Neutrophil (primary cell): Measurements from ENCODE around the gene CERCAM.
A peak's percentile ranks its signal among the peaks of the same experiment; 100 is the strongest.

Experiments
- H3K27ac ChIP-seq: fragments of 200-600 bp; sonication (generic); 2 replicates; pipeline ENCODE4 v1.5.1; 2016; ENCODE audit warnings: mild to moderate bottlenecking, moderate library complexity
- H3K27me3 ChIP-seq: fragments of 200-600 bp; sonication (generic); 2 replicates; pipeline ENCODE4 v1.6.0; 2016; ENCODE audit warnings: mild to moderate bottlenecking
- H3K36me3 ChIP-seq: fragments of 200-600 bp; sonication (generic); 2 replicates; pipeline ENCODE4 v1.5.1; 2017
- H3K4me1 ChIP-seq, 2 experiments: fragments of 200-600 bp in 1 of 2; sonication (generic) in 1 of 2; 1 replicate in 1 of 2; 2 replicates in 1 of 2; pipeline versions ENCODE4 v1.5.1 to v1.6.1; 2013 to 2016; ENCODE audit warnings: low read depth in 1 of 2, low read length in 1 of 2, mild to moderate bottlenecking in 1 of 2, moderate library complexity in 1 of 2; ENCODE audit not compliant: control insufficient read depth in 1 of 2, insufficient read depth in 1 of 2
- H3K4me3 ChIP-seq, 2 experiments: fragments of 200-600 bp in 1 of 2; sonication (generic) in 1 of 2; 1 replicate in 1 of 2; 2 replicates in 1 of 2; pipeline ENCODE4 v1.5.1; 2013 to 2016; ENCODE audit warnings: low read depth in 1 of 2, low read length in 1 of 2, mild to moderate bottlenecking in 1 of 2, moderate library complexity in 1 of 2
- H3K9me3 ChIP-seq: fragments of 200-600 bp; sonication (generic); 2 replicates; pipeline ENCODE4 v1.5.1; 2016
- TF ChIP-seq, protein P1 (sequence below): fragments of 200-600 bp; sonication (generic); IDR thresholded peaks from 2 replicates; pipeline ENCODE4 v1.5.1; 2016; ENCODE audit warnings: antibody characterized with exemption

Gene CERCAM, protein sequence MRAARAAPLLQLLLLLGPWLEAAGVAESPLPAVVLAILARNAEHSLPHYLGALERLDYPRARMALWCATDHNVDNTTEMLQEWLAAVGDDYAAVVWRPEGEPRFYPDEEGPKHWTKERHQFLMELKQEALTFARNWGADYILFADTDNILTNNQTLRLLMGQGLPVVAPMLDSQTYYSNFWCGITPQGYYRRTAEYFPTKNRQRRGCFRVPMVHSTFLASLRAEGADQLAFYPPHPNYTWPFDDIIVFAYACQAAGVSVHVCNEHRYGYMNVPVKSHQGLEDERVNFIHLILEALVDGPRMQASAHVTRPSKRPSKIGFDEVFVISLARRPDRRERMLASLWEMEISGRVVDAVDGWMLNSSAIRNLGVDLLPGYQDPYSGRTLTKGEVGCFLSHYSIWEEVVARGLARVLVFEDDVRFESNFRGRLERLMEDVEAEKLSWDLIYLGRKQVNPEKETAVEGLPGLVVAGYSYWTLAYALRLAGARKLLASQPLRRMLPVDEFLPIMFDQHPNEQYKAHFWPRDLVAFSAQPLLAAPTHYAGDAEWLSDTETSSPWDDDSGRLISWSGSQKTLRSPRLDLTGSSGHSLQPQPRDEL

DNA sequence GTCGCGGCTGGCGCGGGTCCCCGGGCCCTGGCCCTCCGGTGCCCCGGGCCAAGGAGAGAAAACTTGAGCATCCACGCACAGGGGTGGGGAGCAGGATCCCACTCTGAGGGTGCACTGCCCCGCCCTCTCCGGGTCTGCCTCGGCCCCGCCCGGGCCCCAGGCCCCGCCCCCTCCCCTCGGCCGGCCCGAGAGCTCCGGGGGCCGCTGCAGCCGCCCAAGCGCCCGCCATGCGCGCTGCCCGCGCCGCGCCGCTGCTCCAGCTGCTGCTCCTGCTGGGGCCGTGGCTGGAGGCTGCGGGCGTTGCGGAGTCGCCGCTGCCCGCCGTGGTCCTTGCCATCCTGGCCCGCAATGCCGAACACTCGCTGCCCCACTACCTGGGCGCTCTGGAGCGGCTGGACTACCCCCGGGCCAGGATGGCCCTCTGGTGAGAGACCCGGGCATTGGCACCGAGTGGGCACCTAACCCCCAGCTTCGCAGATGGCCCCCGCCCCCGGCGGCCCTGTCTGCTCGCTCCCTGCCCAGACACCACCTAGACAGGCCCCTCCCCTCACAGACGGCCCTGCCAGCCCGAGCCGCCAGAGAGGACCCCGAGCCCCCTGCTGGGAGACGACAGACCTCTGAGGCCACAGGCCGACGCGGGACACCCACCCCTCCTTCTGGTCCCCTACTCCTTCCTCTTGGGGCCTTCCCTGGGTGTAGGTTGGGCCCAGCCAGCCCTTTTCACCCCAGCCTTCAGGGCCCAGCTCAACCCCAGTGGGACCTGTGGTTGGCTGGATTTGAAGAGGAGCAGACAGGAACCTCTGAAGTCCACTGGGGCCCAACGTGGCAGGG, at the start of gene CERCAM:
TSS of gene CERCAM (plus strand) at position 207 of the 831 bp plus-strand sequence. CDS start at position 228, 21 bp downstream.
- Histone ChIP-seq H3K36me3 (no peaks in the 10 kb centered on the region), H3K27me3 (peaks cover 73% of the 10 kb centered on the region)

DNA sequence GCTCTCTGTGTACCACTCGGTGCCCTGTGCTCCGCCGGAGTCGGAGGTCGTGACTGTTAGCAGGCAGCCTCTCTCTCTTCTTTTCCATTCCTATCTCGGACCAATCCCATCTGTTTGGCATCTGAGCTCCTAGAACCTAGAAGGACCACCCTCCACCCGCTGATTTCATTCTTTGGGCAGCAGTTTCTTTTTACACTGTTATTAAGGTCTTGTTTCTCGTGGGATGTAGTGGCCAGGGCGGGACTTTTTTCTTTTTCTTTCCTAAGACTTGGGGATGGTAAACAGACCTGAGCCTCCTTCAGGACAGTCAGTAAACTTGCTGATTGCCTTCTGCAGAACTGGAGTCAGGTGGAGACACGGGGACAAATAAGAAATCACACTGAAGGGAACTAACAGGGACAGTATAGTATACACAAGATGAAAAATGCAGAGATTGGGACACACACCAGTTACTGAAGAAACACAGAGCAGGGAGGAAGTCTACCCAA, 49.0 kb upstream of the CERCAM start:
- Histone ChIP-seq H3K27ac (peak overlapping the region; percentile 93), H3K4me3 (peak overlapping the region; percentile 73 to 81), H3K4me1 (peaks cover 20 to 21% of the 10 kb centered on the region in 2 experiments), H3K9me3 (no peaks in the 10 kb centered on the region), H3K27me3 (no peaks in the 10 kb centered on the region), H3K36me3 (no peaks in the 10 kb centered on the region)
- TF ChIP-seq, protein P1, sequence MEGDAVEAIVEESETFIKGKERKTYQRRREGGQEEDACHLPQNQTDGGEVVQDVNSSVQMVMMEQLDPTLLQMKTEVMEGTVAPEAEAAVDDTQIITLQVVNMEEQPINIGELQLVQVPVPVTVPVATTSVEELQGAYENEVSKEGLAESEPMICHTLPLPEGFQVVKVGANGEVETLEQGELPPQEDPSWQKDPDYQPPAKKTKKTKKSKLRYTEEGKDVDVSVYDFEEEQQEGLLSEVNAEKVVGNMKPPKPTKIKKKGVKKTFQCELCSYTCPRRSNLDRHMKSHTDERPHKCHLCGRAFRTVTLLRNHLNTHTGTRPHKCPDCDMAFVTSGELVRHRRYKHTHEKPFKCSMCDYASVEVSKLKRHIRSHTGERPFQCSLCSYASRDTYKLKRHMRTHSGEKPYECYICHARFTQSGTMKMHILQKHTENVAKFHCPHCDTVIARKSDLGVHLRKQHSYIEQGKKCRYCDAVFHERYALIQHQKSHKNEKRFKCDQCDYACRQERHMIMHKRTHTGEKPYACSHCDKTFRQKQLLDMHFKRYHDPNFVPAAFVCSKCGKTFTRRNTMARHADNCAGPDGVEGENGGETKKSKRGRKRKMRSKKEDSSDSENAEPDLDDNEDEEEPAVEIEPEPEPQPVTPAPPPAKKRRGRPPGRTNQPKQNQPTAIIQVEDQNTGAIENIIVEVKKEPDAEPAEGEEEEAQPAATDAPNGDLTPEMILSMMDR = no peak

More for the DNA sequence above, at the start of gene CERCAM:
- Histone ChIP-seq H3K4me1 (peaks cover 10 to 19% of the 10 kb centered on the region in 2 experiments), H3K4me3 (peak within 1 kb of the TSS; percentile 74 to 81), H3K9me3 (no peaks in the 10 kb centered on the region), H3K27ac (no peak within 1 kb of the TSS)
- TF ChIP-seq, protein P1 = no peak

DNA sequence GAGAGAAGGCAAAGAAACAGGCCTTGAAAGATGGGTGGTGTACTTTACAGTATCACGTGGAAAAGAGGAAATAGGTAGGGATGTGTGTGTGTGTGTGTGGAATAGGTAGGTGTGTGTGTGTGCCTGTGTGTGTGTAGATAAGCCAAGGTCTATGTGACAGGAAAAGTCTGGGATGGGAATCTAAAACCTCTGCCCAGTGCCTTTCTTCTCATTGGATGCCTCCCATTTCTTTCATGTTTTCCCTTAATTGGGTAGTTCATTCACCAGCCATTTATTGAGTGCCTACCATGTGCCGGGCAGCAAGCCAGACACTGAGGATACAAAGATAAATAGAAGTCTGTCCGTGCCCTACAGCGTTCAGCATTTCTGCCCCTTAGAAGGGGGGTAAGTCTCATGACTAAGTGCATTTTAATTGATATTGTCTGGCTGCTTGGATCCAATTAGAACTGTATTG, 48.4 kb upstream of the CERCAM start:
- Histone ChIP-seq H3K4me1 (peaks cover 20 to 21% of the 10 kb centered on the region in 2 experiments), H3K9me3 (no peaks in the 10 kb centered on the region), H3K4me3 (peak overlapping the region; percentile 73 to 81), H3K36me3 (no peaks in the 10 kb centered on the region), H3K27me3 (no peaks in the 10 kb centered on the region), H3K27ac (peak overlapping the region; percentile 93)
- TF ChIP-seq, protein P1 = no peak

DNA sequence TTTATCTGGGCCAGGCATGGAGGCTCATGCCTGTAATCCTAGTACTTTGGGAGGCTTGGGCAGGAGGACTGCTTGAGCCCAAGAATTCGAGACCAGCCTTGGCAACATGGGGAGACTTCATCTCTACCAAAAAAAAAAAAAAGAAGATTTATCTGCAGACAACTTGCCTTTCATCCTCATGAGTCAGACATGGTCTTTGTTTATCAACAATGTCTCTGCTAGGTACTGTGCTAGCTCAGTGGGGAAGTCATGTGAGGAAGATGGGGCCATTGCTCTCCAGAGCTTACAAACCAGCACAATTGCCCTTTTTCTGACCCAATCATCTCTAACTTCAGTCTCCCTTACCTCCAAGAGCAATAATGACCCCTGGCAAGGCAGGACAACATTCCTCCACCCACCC, 47.9 kb upstream of the CERCAM start:
- peaks cover 20 to 21% of the 10 kb centered on the region in 2 experiments for H3K4me1 ChIP-seq
- H3K27me3 ChIP-seq = no peaks in the 10 kb centered on the region
- no peak overlapping the region for H3K4me3 ChIP-seq
- TF ChIP-seq, protein P1 = no peak
- H3K36me3 ChIP-seq = peaks cover 1% of the 10 kb centered on the region
- no peak overlapping the region for H3K27ac ChIP-seq
- no peaks in the 10 kb centered on the region for H3K9me3 ChIP-seq

DNA sequence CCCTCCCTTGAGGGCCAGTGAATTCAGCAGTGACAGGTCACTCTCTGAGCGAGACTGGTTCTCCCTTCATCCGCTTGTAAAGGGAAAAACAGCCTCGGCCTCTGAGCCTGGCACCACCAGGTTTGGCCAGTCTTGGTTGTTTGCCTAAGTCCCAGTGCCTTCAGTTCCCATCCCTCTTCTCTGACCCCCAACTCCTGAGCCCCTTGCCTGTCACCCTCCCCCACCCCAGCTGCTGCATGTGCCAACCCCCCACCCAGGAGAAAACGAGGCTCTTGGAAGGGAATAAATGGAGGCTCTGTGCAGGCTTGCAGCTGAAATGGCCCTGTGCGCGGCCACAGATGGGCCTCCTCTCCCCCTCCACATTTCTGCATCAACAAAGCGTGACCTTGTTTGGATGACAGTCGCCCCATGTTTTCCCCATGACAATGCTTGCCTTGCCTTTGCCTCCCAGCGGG, 46.4 kb upstream of the CERCAM start:
- no peaks in the 10 kb centered on the region for H3K27me3 ChIP-seq
- H3K27ac ChIP-seq = no peak overlapping the region
- no peak overlapping the region for H3K4me3 ChIP-seq
- H3K36me3 ChIP-seq = peaks cover 14% of the 10 kb centered on the region
- TF ChIP-seq, protein P1 = no peak
- H3K9me3 ChIP-seq = no peaks in the 10 kb centered on the region
- peaks cover 20 to 21% of the 10 kb centered on the region in 2 experiments for H3K4me1 ChIP-seq
